SKM-1 (cell line): ENCODE data around the gene RXRG.

Experiments
- DNase-seq: peaks from one replicate; lab custom pipeline; 2025; ENCODE audit not compliant: unreplicated experiment; lab: John Stamatoyannopoulos, UW

RXRG gene

GRCh38 chr1:165452336-165453130 is 7.6 kb upstream of the RXRG start:
- DNase-seq = no peak

GRCh38 chr1:165451691-165452090 is 6.8 kb upstream of the RXRG start:
- no peak for DNase-seq

GRCh38 chr1:165449131-165449530 is 4.2 kb upstream of the RXRG start:
- DNase-seq = no peak

GRCh38 chr1:165445388-165445787 is 462 bp upstream of the RXRG start:
- no peak for DNase-seq

GRCh38 chr1:165443539-165444311 is 1.2 kb downstream of the RXRG start:
- no peak for DNase-seq

GRCh38 chr1:165442653-165443052 is 2.3 kb downstream of the RXRG start:
- no peak for DNase-seq

GRCh38 chr1:165442053-165442452 is 2.9 kb downstream of the RXRG start:
- no peak for DNase-seq

GRCh38 chr1:165441166-165441880 is 3.6 kb downstream of the RXRG start:
- DNase-seq = no peak

GRCh38 chr1:165439330-165439729 is 5.6 kb downstream of the RXRG start:
- no peak for DNase-seq

GRCh38 chr1:165436994-165437393 is 7.9 kb downstream of the RXRG start:
- no peak for DNase-seq

GRCh38 chr1:165435801-165436200 is 9.1 kb downstream of the RXRG start:
- DNase-seq = no peak

GRCh38 chr1:165434281-165434680 is 10.6 kb downstream of the RXRG start:
- no peak for DNase-seq

- no peak for DNase-seq
Measured at GRCh38 chr1:165431079-165431478, 13.8 kb downstream of the RXRG start.

GRCh38 chr1:165426745-165427144 is 18.2 kb downstream of the RXRG start:
- no peak for DNase-seq

GRCh38 chr1:165425621-165426020 is 19.3 kb downstream of the RXRG start:
- no peak for DNase-seq

GRCh38 chr1:165424454-165425216 is 20.3 kb downstream of the RXRG start:
- no peak for DNase-seq

- no peak for DNase-seq
Measured at GRCh38 chr1:165423136-165423535, 21.8 kb downstream of the RXRG start.

GRCh38 chr1:165420655-165421054 is 24.3 kb downstream of the RXRG start:
- DNase-seq = no peak

GRCh38 chr1:165419839-165420238 is 25.1 kb downstream of the RXRG start:
- DNase-seq = no peak

- no peak for DNase-seq
Measured at GRCh38 chr1:165418195-165418594, 26.7 kb downstream of the RXRG start.

GRCh38 chr1:165416876-165417275 is 28.1 kb downstream of the RXRG start:
- no peak for DNase-seq
